HG03060 (cell line): ENCODE results near the gene ENKD1.

ENCODE experiments used
- ATAC-seq: cut with Tn5 transposase; IDR thresholded peaks from one replicate; pipeline ENCODE4 v1.9.1; 2021; ENCODE audit warnings: low read depth, moderate number of reproducible peaks; ENCODE audit not compliant: unreplicated experiment

Gene ENKD1

DNA sequence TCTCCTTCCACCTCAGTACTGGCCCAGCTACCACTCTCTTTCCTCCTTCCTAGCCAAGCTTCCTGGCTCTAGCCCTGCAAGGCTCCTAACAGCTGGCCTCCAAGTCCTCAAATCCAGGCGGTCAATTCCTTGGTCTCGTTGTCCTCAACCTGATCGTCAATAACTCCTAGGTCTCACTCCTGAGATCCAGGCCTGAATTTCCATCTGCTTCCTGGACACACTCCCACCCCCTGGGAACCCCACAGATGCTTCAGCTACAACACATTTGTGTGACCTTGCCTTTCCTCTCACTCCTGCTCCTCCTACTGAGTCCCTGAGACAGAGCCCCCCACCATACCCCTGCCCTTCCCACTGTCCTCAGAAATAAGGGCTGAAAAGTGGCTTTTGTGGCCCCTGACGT, 2.3 kb downstream of the ENKD1 start:
- ATAC-seq: no peak

DNA sequence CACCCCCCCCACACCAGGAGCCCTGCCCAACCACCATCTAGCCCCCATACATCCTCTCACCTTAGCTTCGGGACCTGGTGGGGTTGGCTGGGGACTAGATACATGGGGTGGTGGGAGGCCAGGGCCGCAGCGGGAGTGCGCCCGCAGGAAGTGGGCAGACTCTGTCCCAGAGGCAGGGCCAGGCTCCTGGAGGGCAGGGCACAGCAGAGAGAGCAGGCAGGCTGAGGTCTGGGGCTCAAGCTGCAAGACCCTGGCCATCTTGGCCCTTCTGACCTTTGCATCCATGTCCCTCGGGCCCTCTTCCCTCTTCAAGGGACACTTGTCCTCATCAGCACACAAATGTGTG, 2.7 kb downstream of the ENKD1 start:
- no peak for ATAC-seq

- no peak for ATAC-seq
Measured at GRCh38 chr16:67663151-67663876, 3.2 kb downstream of the ENKD1 start.

- no peak for ATAC-seq
Measured at GRCh38 chr16:67662653-67663010, 3.9 kb downstream of the ENKD1 start.

- ATAC-seq: no peak
Measured at GRCh38 chr16:67661886-67662652, 4.5 kb downstream of the ENKD1 start.

DNA sequence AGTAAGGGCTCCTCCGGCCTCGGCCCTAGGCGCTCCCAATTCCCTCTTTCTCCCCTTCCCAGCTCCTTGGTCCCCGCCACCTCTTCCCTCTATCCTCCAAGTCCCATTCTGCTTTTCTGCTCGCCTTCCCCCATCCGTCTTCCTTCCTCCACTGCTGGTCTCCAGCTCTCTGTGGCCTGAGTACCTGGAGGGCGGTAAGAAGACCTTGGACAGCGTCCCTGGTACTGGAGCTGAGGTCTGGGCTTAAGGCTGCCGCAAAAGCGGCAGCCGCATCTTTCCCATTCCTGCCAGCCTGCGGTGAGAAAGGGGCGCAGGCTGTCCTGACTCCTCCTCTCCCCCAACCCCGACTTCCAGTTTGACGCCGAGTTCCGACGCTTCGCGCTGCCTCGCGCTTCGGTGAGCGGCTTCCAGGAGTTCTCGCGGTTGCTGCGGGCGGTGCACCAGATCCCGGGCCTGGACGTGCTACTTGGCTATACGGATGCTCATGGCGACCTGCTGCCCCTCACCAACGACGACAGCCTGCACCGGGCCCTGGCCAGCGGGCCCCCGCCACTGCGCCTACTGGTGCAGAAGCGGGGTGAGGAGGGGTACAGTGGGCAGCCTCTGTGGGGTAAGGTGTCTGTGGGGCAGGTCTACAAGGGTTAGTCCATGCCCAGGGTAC, 5.3 kb downstream of the ENKD1 start:
- no peak for ATAC-seq

DNA sequence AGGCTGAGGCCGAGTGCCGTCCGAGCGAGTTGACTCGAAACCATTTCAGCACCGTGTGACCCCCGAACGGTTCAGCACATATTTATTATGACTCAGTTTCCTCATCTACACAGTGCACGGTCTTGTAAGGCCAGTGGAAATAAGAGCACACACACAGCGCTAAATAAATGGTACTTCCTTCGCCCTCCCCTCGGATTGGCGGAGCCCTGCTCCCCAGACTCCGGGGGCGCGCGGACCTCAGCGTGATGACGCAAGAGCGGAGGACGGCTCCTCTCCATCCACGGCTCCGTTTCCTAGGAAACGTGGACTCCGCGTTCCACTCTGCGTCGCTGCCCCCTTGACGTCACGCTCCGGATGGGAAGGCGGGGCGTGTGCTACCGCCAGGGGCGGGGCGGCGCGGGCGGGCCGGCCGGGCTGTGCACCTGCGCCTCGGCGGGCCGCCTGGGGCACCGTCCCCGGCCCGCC, 6.0 kb downstream of the ENKD1 start, which contains the start of gene PARD6A:
TSS of gene PARD6A (plus strand) at position 397 of the 465 bp plus-strand sequence. CDS start 79 bp downstream, outside the sequence.
- ATAC-seq: peak; percentile 59

- peak; percentile 31 for ATAC-seq
Measured at GRCh38 chr16:67659675-67660563, 6.6 kb downstream of the ENKD1 start, which contains the start of gene ACD. Gene ACD, minus strand, starts transcription at chr16:67660260. Its CDS starts 40 bp downstream, at chr16:67660220.

- ATAC-seq: no peak
Measured at GRCh38 chr16:67658849-67659674, 7.5 kb downstream of the ENKD1 start.

- no peak for ATAC-seq
Measured at GRCh38 chr16:67657751-67658518, 8.6 kb downstream of the ENKD1 start.

- ATAC-seq: no peak
Measured at GRCh38 chr16:67657017-67657608, 9.4 kb downstream of the ENKD1 start.

- no peak for ATAC-seq
Measured at GRCh38 chr16:67656344-67657016, 10.1 kb downstream of the ENKD1 start.

GRCh38 chr16:67655363-67655762, 11.2 kb downstream of the ENKD1 start:
- ATAC-seq: no peak

- ATAC-seq: no peak
Measured at GRCh38 chr16:67654403-67654911, 12.1 kb downstream of the ENKD1 start.

GRCh38 chr16:67653789-67654402, 12.7 kb downstream of the ENKD1 start:
- no peak for ATAC-seq

- no peak for ATAC-seq
Measured at GRCh38 chr16:67653128-67653788, 13.3 kb downstream of the ENKD1 start.
